ENCODE data around the gene DTNA. TPM values are rescaled to one million over a fixed set of nuclear protein-coding genes. Genes with fewer than 3 reads are reported as not detected.

The DTNA gene
- total and polyA plus RNA-seq, 2 donors (not counting 1 experiment from before 2014, with no cell fraction given): 38.8 to 49.8 TPM

GRCh38 chr18:34828093-34828492 is 118.0 kb downstream of the DTNA start:
- no peak for DNase-seq (ENCODE audit: low read depth in 2 of 2)
- H3K4me3 ChIP-seq (replicated peaks in 1 of 4; ENCODE audit: control extremely low read depth in 1 of 4, insufficient read depth in 1 of 4, low read depth in 3 of 4, low read length in 4 of 4): no peak overlapping the region
- no peaks in the 10 kb centered on the region for H3K36me3 ChIP-seq (ENCODE audit: control insufficient read depth, insufficient read depth, low read length)
- no peak overlapping the region for H3K4me2 ChIP-seq (ENCODE audit: extremely low read depth, insufficient read depth, low read length)
- TF ChIP-seq CTCF (conservative IDR thresholded peaks at IDR 0.05 in 1 of 2, IDR thresholded peaks at IDR 0.05 in 1 of 2; ENCODE audit: low read depth in 1 of 2, low read length in 2 of 2) (no peak), EZH2 (IDR thresholded peaks at IDR 0.05; ENCODE audit: low read length, missing control alignments) (no peak)
- no peak overlapping the region for H3K27ac ChIP-seq (ENCODE audit: insufficient read depth, low read length)
- no peak overlapping the region for H2AFZ ChIP-seq (ENCODE audit: low read length)
- no peaks in the 10 kb centered on the region for H3K9me3 ChIP-seq (ENCODE audit: control insufficient read depth, insufficient read depth, low read depth, low read length)
- H4K20me1 ChIP-seq (ENCODE audit: control insufficient read depth, extremely low read depth, insufficient read depth, low read length): no peaks in the 10 kb centered on the region
- H3K79me2 ChIP-seq (ENCODE audit: control insufficient read depth, insufficient read depth, low read length): no peaks in the 10 kb centered on the region
- H3K4me1 ChIP-seq (ENCODE audit: control insufficient read depth, extremely low read depth, insufficient read depth, low read length): no peaks in the 10 kb centered on the region
- no peak overlapping the region for H3K9ac ChIP-seq (ENCODE audit: insufficient read depth, low read length)
- no peaks in the 10 kb centered on the region for H3K27me3 ChIP-seq (ENCODE audit: control insufficient read depth, insufficient read depth, low read length)

- no peak overlapping the region for H2AFZ ChIP-seq (ENCODE audit: low read length)
- H3K4me3 ChIP-seq (replicated peaks in 1 of 4; ENCODE audit: control extremely low read depth in 1 of 4, insufficient read depth in 1 of 4, low read depth in 3 of 4, low read length in 4 of 4): no peak overlapping the region
- H3K9ac ChIP-seq (ENCODE audit: insufficient read depth, low read length): no peak overlapping the region
Observed at GRCh38 chr18:34834897-34835296, 124.8 kb downstream of the DTNA start.

GRCh38 chr18:34835466-34835865 is 125.4 kb downstream of the DTNA start:
- H3K9me3 ChIP-seq (ENCODE audit: control insufficient read depth, insufficient read depth, low read depth, low read length): no peaks in the 10 kb centered on the region
- no peak overlapping the region for H3K4me3 ChIP-seq (replicated peaks in 1 of 4; ENCODE audit: control extremely low read depth in 1 of 4, insufficient read depth in 1 of 4, low read depth in 3 of 4, low read length in 4 of 4)
- H3K36me3 ChIP-seq (ENCODE audit: control insufficient read depth, insufficient read depth, low read length): no peaks in the 10 kb centered on the region
- H3K4me1 ChIP-seq (ENCODE audit: control insufficient read depth, extremely low read depth, insufficient read depth, low read length): no peaks in the 10 kb centered on the region
- H3K4me2 ChIP-seq (ENCODE audit: extremely low read depth, insufficient read depth, low read length): no peak overlapping the region
- no peaks in the 10 kb centered on the region for H3K79me2 ChIP-seq (ENCODE audit: control insufficient read depth, insufficient read depth, low read length)
- no peak overlapping the region for H3K9ac ChIP-seq (ENCODE audit: insufficient read depth, low read length)
- no peak for DNase-seq (ENCODE audit: low read depth in 2 of 2)
- no peak for TF ChIP-seq EZH2 (IDR thresholded peaks at IDR 0.05; ENCODE audit: low read length, missing control alignments)
- TF ChIP-seq CTCF (conservative IDR thresholded peaks at IDR 0.05 in 1 of 2, IDR thresholded peaks at IDR 0.05 in 1 of 2; ENCODE audit: low read depth in 1 of 2, low read length in 2 of 2): no peak
- no peak overlapping the region for H3K27ac ChIP-seq (ENCODE audit: insufficient read depth, low read length)
- H4K20me1 ChIP-seq (ENCODE audit: control insufficient read depth, extremely low read depth, insufficient read depth, low read length): no peaks in the 10 kb centered on the region
- H3K27me3 ChIP-seq (ENCODE audit: control insufficient read depth, insufficient read depth, low read length): no peaks in the 10 kb centered on the region
- H2AFZ ChIP-seq (ENCODE audit: low read length): no peak overlapping the region

More at GRCh38 chr18:34834897-34835296, 124.8 kb downstream of the DTNA start:
- H3K27ac ChIP-seq (ENCODE audit: insufficient read depth, low read length): no peak overlapping the region
- DNase-seq (ENCODE audit: low read depth in 2 of 2): peak; percentile 20 to 24
- no peaks in the 10 kb centered on the region for H3K9me3 ChIP-seq (ENCODE audit: control insufficient read depth, insufficient read depth, low read depth, low read length)
- no peaks in the 10 kb centered on the region for H3K79me2 ChIP-seq (ENCODE audit: control insufficient read depth, insufficient read depth, low read length)
- H3K4me2 ChIP-seq (ENCODE audit: extremely low read depth, insufficient read depth, low read length): no peak overlapping the region
- TF ChIP-seq CTCF (conservative IDR thresholded peaks at IDR 0.05 in 1 of 2, IDR thresholded peaks at IDR 0.05 in 1 of 2; ENCODE audit: low read depth in 1 of 2, low read length in 2 of 2): no peak
- H3K4me1 ChIP-seq (ENCODE audit: control insufficient read depth, extremely low read depth, insufficient read depth, low read length): no peaks in the 10 kb centered on the region
- no peaks in the 10 kb centered on the region for H3K27me3 ChIP-seq (ENCODE audit: control insufficient read depth, insufficient read depth, low read length)
- H4K20me1 ChIP-seq (ENCODE audit: control insufficient read depth, extremely low read depth, insufficient read depth, low read length): no peaks in the 10 kb centered on the region
- H3K36me3 ChIP-seq (ENCODE audit: control insufficient read depth, insufficient read depth, low read length): no peaks in the 10 kb centered on the region

Data from fibroblast of lung (primary cell).